ENCODE measurements around the gene KCNK6.

The KCNK6 gene

DNA sequence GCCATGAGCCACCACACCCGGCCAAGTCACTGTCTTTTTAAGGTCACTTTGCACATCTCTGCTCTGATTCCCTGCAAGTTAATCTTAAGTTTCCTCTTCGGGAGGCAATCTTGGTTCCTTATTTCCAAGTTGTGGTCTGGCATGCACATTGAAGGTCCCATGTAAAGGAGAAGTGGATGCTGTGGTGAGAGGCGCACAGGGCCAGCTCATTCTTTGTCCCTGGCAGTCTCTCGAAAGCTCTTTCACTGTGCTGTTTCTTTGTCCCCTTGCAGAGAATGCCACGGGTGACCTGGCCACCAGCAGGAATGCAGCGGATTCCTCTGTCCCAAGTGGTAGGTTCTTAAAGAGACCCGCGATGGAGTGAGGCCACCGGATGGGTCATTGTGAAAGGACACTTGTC, 32.0 kb upstream of the KCNK6 start:
- peaks cover 24% of the 10 kb centered on the region for H3K36me3 ChIP-seq (ENCODE audit: insufficient read depth, low read length)
- no peaks in the 10 kb centered on the region for H3K4me1 ChIP-seq (ENCODE audit: insufficient read depth, low read length)
- H3K9me3 ChIP-seq (ENCODE audit: control insufficient read depth, insufficient read depth, low read length), result no peaks in the 10 kb centered on the region
- H3K9ac ChIP-seq (ENCODE audit: low read depth, low read length), result no peak overlapping the region

GRCh38 chr19:38288123-38288855, 31.4 kb upstream of the KCNK6 start:
- peaks cover 24% of the 10 kb centered on the region for H3K36me3 ChIP-seq (ENCODE audit: insufficient read depth, low read length)
- no peak overlapping the region for H3K9ac ChIP-seq (ENCODE audit: low read depth, low read length)
- H3K9me3 ChIP-seq (ENCODE audit: control insufficient read depth, insufficient read depth, low read length), result no peaks in the 10 kb centered on the region
- H3K4me1 ChIP-seq (ENCODE audit: insufficient read depth, low read length), result no peaks in the 10 kb centered on the region

GRCh38 chr19:38289955-38290354, 29.7 kb upstream of the KCNK6 start:
- Histone ChIP-seq H3K9me3 (ENCODE audit: control insufficient read depth, insufficient read depth, low read length) (no peaks in the 10 kb centered on the region), H3K36me3 (ENCODE audit: insufficient read depth, low read length) (peaks cover 19% of the 10 kb centered on the region), H3K9ac (ENCODE audit: low read depth, low read length) (no peak overlapping the region), H3K4me1 (ENCODE audit: insufficient read depth, low read length) (no peaks in the 10 kb centered on the region)

DNA sequence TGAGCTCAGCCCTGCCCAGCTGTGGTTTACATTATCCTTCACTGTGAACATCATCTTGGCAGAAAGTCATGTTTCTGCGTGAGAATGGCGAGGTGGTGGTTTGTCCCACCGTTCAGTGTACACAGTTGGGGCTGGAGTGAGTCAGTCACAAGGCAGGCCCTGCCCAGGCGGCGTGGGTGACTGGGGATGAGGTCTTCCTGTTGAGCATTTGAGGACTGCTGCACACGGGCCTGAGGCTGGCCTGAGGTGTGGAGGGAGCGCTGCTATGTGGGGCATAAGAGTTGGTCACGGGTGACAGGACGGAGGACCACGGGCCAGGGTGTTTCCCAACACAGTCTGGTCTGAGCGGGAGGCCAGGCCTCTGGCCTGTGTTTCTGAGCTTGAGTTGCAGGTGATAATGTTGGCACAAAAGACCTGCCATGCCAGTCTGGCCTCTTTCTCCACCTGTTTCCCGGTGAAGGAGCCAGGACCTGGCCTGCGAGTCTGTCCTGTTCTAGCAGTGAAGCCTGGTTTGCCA, 29.0 kb upstream of the KCNK6 start:
- no peak overlapping the region for H3K9ac ChIP-seq (ENCODE audit: low read depth, low read length)
- no peaks in the 10 kb centered on the region for H3K4me1 ChIP-seq (ENCODE audit: insufficient read depth, low read length)
- no peaks in the 10 kb centered on the region for H3K9me3 ChIP-seq (ENCODE audit: control insufficient read depth, insufficient read depth, low read length)
- peaks cover 14% of the 10 kb centered on the region for H3K36me3 ChIP-seq (ENCODE audit: insufficient read depth, low read length)

- Histone ChIP-seq H3K36me3 (ENCODE audit: insufficient read depth, low read length) (peaks cover 9% of the 10 kb centered on the region), H3K4me1 (ENCODE audit: insufficient read depth, low read length) (no peaks in the 10 kb centered on the region), H3K9me3 (ENCODE audit: control insufficient read depth, insufficient read depth, low read length) (no peaks in the 10 kb centered on the region), H3K9ac (ENCODE audit: low read depth, low read length) (no peak overlapping the region)
These were observed 27.8 kb upstream of the KCNK6 start for GRCh38 chr19:38291855-38292254.

GRCh38 chr19:38293281-38293680, 26.4 kb upstream of the KCNK6 start:
- peaks cover 9% of the 10 kb centered on the region for H3K36me3 ChIP-seq (ENCODE audit: insufficient read depth, low read length)
- no peak overlapping the region for H3K9ac ChIP-seq (ENCODE audit: low read depth, low read length)
- no peaks in the 10 kb centered on the region for H3K9me3 ChIP-seq (ENCODE audit: control insufficient read depth, insufficient read depth, low read length)
- H3K4me1 ChIP-seq (ENCODE audit: insufficient read depth, low read length), result no peaks in the 10 kb centered on the region

GRCh38 chr19:38294090-38294489, 25.6 kb upstream of the KCNK6 start:
- peaks cover 3% of the 10 kb centered on the region; the same call in 1 of the 2 replicates for H3K36me3 ChIP-seq (ENCODE audit: insufficient read depth, low read length)
- H3K9me3 ChIP-seq (ENCODE audit: control insufficient read depth, insufficient read depth, low read length), result no peaks in the 10 kb centered on the region
- no peaks in the 10 kb centered on the region for H3K4me1 ChIP-seq (ENCODE audit: insufficient read depth, low read length)
- H3K9ac ChIP-seq (ENCODE audit: low read depth, low read length), result no peak overlapping the region

DNA sequence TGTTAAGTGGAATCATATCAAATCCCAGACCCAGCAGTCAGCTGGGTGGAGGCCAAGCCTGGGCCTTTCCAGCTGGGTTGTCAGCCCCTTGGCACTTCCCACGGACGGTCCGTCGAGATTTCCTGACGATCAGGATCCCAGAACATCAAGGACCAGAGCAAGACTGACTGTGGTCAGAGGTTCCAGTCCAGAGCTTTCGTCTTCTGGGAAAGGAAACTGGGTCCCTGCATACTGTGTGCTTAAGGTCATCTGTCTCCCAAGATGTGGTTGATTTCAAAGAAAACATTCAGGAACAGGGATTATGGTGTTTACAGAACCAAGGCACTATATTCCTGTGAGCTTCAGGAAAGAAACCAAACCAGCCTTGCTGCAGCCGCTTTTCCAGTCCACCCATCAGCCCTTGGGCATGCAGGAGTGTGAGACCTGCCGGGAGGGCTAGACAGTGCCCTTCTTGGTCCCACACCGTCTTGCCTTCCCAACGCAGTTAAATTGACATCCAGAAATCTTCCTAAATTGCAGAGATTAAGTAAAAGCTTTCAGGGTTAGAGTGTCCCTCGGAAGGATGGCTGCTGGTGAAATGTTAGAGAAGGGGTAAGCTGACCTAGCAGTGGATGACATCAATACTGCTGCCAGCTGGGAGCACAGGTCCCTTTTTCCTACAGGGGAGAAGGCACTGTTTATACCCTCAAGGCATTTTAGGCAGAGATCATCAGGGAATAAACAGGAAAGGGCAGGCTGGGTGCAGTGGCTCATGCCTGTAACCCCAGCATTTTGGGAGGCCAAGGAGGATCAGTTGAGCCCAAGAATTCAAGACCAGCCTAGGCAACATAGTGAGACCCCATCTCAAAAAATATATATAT, 20.6 kb upstream of the KCNK6 start:
- H3K9me3 ChIP-seq (ENCODE audit: control insufficient read depth, insufficient read depth, low read length), result no peaks in the 10 kb centered on the region
- H3K36me3 ChIP-seq (ENCODE audit: insufficient read depth, low read length), result no peaks in the 10 kb centered on the region
- H3K9ac ChIP-seq (ENCODE audit: low read depth, low read length), result no peak overlapping the region
- H3K4me1 ChIP-seq (ENCODE audit: insufficient read depth, low read length), result peaks cover 3% of the 10 kb centered on the region; the same call in 1 of the 2 replicates

DNA sequence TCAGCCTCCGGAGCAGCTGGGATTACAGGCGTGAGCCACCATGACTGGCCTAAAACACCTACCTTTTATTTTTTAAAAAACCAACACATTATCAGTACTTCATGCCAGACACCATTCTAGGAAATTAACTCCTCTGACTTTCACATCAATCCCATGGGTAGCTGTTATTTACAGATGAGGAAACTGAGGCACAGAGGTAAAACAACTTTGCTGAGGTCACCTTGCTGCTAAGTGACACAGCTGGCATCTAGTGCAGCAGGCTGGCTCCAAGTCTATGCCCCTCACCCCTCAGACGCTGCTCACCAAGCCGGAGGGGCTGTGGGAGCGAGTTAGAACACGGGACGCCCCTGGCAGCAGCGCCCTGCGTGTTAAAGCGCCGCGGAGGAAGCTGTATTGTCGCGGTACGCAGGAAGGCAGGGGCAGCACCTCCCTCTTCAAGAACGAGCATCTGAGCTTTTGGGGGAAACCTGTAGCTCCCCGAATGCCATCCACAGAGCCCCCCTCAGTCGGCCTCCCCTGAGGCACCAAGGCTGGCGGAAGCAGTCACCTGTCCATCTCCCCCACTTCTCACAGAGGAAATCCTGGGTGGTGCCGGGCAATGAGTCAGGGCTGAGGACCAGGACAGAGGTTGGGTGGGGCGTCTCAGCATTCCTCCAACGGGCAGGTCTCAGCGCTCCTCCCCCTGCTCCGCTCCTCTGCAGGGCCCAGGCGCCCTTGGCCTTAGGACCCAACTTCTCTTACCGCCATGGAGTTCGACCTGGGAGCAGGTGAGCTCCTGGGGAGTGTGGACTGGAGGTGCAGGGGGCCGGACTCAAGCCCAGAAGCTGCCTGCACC, 15.9 kb upstream of the KCNK6 start, which contains the start of gene C19orf33:
C19orf33 (plus strand) TSS at position 735 of the 835 bp plus-strand sequence; CDS start at position 746, 11 bp downstream.
- Histone ChIP-seq H3K9ac (ENCODE audit: low read depth, low read length) (peak within 1 kb of the TSS; percentile 56), H3K9me3 (ENCODE audit: control insufficient read depth, insufficient read depth, low read length) (no peaks in the 10 kb centered on the region), H3K36me3 (ENCODE audit: insufficient read depth, low read length) (no peaks in the 10 kb centered on the region), H3K4me1 (ENCODE audit: insufficient read depth, low read length) (peaks cover 3% of the 10 kb centered on the region; the same call in 1 of the 2 replicates)

DNA sequence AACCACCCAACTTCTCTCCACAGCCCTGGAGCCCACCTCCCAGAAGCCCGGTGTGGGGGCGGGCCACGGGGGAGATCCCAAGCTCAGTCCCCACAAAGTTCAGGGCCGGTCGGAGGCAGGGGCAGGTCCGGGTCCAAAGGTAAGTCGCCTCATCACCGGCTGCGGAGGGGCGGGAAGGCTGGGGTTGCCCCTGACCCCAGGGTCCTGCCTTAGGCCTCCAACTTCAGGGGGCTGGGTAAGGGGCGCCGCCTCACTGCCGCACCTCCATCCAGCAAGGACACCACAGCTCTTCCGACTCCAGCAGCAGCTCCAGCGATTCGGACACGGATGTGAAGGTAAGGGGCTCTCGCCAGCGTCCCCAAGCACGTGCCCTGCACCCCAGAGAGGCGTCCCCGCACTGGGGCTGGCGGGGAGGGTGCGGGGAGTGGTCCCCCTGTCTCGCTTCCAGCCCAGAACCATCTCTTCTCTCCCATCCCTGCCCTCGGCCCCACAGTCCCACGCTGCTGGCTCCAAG, 15.2 kb upstream of the KCNK6 start:
- H3K9ac ChIP-seq (ENCODE audit: low read depth, low read length), result peak overlapping the region; percentile 56
- no peaks in the 10 kb centered on the region for H3K36me3 ChIP-seq (ENCODE audit: insufficient read depth, low read length)
- no peaks in the 10 kb centered on the region for H3K9me3 ChIP-seq (ENCODE audit: control insufficient read depth, insufficient read depth, low read length)
- H3K4me1 ChIP-seq (ENCODE audit: insufficient read depth, low read length), result peaks cover 3% of the 10 kb centered on the region; the same call in 1 of the 2 replicates

DNA sequence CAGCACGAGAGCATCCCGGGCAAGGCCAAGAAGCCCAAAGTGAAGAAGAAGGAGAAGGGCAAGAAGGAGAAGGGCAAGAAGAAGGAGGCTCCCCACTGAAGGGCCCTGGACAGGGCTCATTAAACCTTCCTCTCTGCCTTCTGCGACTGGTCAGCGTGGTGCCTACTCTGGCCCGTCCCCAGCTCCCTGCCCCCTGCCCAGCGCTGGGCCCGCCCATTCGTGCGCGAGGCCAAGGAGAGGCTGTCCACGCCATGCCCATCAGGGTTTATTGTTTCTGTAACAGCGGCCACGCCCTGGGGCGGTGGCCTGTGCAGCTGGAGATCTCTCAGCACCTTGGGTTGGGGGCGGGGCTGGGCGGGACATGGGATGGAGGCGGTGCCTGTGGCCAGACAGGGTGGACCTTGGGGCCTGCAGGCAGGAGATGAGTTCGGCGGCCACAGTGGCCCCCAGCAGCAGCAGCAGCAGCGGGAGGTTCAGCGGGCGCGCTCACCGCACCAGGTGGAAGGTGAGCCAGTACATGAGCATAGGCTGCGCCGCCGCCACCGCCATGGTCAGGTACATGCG, 14.7 kb upstream of the KCNK6 start:
- Histone ChIP-seq H3K36me3 (ENCODE audit: insufficient read depth, low read length) (no peaks in the 10 kb centered on the region), H3K9me3 (ENCODE audit: control insufficient read depth, insufficient read depth, low read length) (no peaks in the 10 kb centered on the region), H3K4me1 (ENCODE audit: insufficient read depth, low read length) (peaks cover 3% of the 10 kb centered on the region; the same call in 1 of the 2 replicates), H3K9ac (ENCODE audit: low read depth, low read length) (peak overlapping the region; percentile 56)

GRCh38 chr19:38306236-38306635, 13.4 kb upstream of the KCNK6 start:
- Histone ChIP-seq H3K4me1 (ENCODE audit: insufficient read depth, low read length) (peaks cover 3% of the 10 kb centered on the region; the same call in 1 of the 2 replicates), H3K9ac (ENCODE audit: low read depth, low read length) (no peak overlapping the region), H3K9me3 (ENCODE audit: control insufficient read depth, insufficient read depth, low read length) (no peaks in the 10 kb centered on the region), H3K36me3 (ENCODE audit: insufficient read depth, low read length) (0 out of 2 replicates have a peak, but pooled peaks cover under 1% of the 10 kb centered on the region)

DNA sequence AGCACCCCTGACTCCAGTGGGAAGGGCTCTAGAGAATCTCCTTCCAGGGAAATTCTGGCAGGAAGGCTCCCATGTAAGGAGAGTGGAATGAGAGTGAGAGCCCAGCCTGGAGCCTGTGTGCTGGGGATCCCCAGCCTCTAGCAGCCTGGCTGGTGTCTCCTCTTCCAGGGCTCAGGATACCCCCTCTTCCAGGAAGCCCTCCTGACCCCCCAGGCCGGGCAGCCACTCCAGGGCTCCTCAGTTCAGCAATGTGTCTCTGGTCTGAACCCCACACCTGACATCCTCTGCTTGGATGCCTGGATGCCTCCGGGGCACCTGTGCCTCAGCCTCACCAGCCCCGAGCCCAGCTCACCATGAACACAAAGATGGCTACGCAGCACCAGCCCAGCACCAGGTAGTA, 12.6 kb upstream of the KCNK6 start:
- Histone ChIP-seq H3K9ac (ENCODE audit: low read depth, low read length) (no peak overlapping the region), H3K9me3 (ENCODE audit: control insufficient read depth, insufficient read depth, low read length) (no peaks in the 10 kb centered on the region), H3K4me1 (ENCODE audit: insufficient read depth, low read length) (peaks cover 3% of the 10 kb centered on the region; the same call in 1 of the 2 replicates), H3K36me3 (ENCODE audit: insufficient read depth, low read length) (peaks cover 3% of the 10 kb centered on the region; the same call in 1 of the 2 replicates)
